Measurements from ENCODE around the gene SLC37A1.

Gene SLC37A1

GRCh38 chr21:42518626-42519025 lies 5.0 kb downstream of the SLC37A1 start:
- no peaks in the 10 kb centered on the region for H3K9me3 ChIP-seq (ENCODE audit: control insufficient read depth, low read length)
- no peak overlapping the region for H3K4me3 ChIP-seq (ENCODE audit: insufficient read depth, low read depth, low read length)
- H3K36me3 ChIP-seq (ENCODE audit: control insufficient read depth, insufficient read depth, low read length) = no peaks in the 10 kb centered on the region
- 95 to 96% methylated on average over 7 of the region's 7 CpGs for WGBS, 2 experiments
- peaks cover 14% of the 10 kb centered on the region for H3K4me1 ChIP-seq (ENCODE audit: control insufficient read depth, insufficient read depth, low read length)
- peaks cover 23% of the 10 kb centered on the region for H3K27me3 ChIP-seq (ENCODE audit: control insufficient read depth, insufficient read depth, low read length, poor library complexity, severe bottlenecking)
- H3K27ac ChIP-seq (ENCODE audit: insufficient read depth, low read depth, low read length, poor library complexity, severe bottlenecking) = no peak overlapping the region

DNA sequence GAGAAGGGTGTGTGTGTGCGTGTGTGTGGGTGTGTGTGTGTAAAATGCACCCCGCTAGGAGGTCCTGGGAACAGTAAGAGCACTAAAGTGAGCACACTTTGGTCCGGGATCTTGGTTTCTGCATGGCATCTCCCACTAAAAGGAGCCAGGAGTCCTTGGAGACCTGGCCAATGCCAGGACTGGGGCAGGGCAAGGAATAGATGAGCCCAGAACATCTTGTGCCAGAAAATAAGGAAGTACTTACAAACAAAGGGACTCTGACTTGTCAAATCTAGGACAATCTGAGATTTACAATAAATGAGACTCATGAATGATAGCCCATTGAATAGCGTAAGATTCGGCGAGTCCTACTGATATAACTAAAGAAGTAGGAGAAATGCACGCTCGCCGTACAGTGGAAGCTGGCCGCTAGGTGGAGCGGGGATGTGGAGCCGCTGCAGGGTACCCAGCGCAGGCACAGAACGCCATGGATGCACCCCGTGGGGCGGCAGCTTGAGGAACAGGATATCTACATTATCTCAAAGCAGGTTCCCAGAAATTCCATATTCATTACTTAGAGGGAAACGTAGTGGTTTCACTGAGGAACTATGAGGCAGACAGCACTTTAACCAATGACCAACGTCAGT lies 7.1 kb downstream of the SLC37A1 start:
- Histone ChIP-seq H3K27ac (ENCODE audit: insufficient read depth, low read depth, low read length, poor library complexity, severe bottlenecking) (no peak overlapping the region), H3K4me3 (ENCODE audit: insufficient read depth, low read depth, low read length) (no peak overlapping the region), H3K9me3 (ENCODE audit: control insufficient read depth, low read length) (no peaks in the 10 kb centered on the region), H3K36me3 (ENCODE audit: control insufficient read depth, insufficient read depth, low read length) (no peaks in the 10 kb centered on the region), H3K27me3 (ENCODE audit: control insufficient read depth, insufficient read depth, low read length, poor library complexity, severe bottlenecking) (peaks cover 3% of the 10 kb centered on the region), H3K4me1 (ENCODE audit: control insufficient read depth, insufficient read depth, low read length) (peaks cover 26% of the 10 kb centered on the region)
- WGBS, 2 experiments = 85 to 87% methylated on average over 18 of the region's 18 CpGs

- H3K4me1 ChIP-seq (ENCODE audit: control insufficient read depth, insufficient read depth, low read length) = peaks cover 25% of the 10 kb centered on the region
- no peaks in the 10 kb centered on the region for H3K27me3 ChIP-seq (ENCODE audit: control insufficient read depth, insufficient read depth, low read length, poor library complexity, severe bottlenecking)
- no peaks in the 10 kb centered on the region for H3K9me3 ChIP-seq (ENCODE audit: control insufficient read depth, low read length)
- WGBS, 2 experiments = 93 to 96% methylated on average over 1 of the region's 1 CpG
- no peaks in the 10 kb centered on the region for H3K36me3 ChIP-seq (ENCODE audit: control insufficient read depth, insufficient read depth, low read length)
- no peak overlapping the region for H3K27ac ChIP-seq (ENCODE audit: insufficient read depth, low read depth, low read length, poor library complexity, severe bottlenecking)
- no peak overlapping the region for H3K4me3 ChIP-seq (ENCODE audit: insufficient read depth, low read depth, low read length)
Observed at GRCh38 chr21:42521384-42521783, 7.7 kb downstream of the SLC37A1 start.

GRCh38 chr21:42521805-42522204 lies 8.2 kb downstream of the SLC37A1 start:
- Histone ChIP-seq H3K36me3 (ENCODE audit: control insufficient read depth, insufficient read depth, low read length) (no peaks in the 10 kb centered on the region), H3K4me1 (ENCODE audit: control insufficient read depth, insufficient read depth, low read length) (peaks cover 28% of the 10 kb centered on the region), H3K27ac (ENCODE audit: insufficient read depth, low read depth, low read length, poor library complexity, severe bottlenecking) (no peak overlapping the region), H3K9me3 (ENCODE audit: control insufficient read depth, low read length) (no peaks in the 10 kb centered on the region), H3K27me3 (ENCODE audit: control insufficient read depth, insufficient read depth, low read length, poor library complexity, severe bottlenecking) (no peaks in the 10 kb centered on the region), H3K4me3 (ENCODE audit: insufficient read depth, low read depth, low read length) (no peak overlapping the region)
- 88% methylated on average over 6 of the region's 6 CpGs for WGBS, 2 experiments

GRCh38 chr21:42522271-42522670 lies 8.6 kb downstream of the SLC37A1 start:
- H3K4me1 ChIP-seq (ENCODE audit: control insufficient read depth, insufficient read depth, low read length) = peaks cover 28% of the 10 kb centered on the region
- no peaks in the 10 kb centered on the region for H3K27me3 ChIP-seq (ENCODE audit: control insufficient read depth, insufficient read depth, low read length, poor library complexity, severe bottlenecking)
- H3K4me3 ChIP-seq (ENCODE audit: insufficient read depth, low read depth, low read length) = no peak overlapping the region
- H3K36me3 ChIP-seq (ENCODE audit: control insufficient read depth, insufficient read depth, low read length) = no peaks in the 10 kb centered on the region
- H3K9me3 ChIP-seq (ENCODE audit: control insufficient read depth, low read length) = no peaks in the 10 kb centered on the region
- WGBS, 2 experiments = 96 to 97% methylated on average over 14 of the region's 14 CpGs
- no peak overlapping the region for H3K27ac ChIP-seq (ENCODE audit: insufficient read depth, low read depth, low read length, poor library complexity, severe bottlenecking)

GRCh38 chr21:42522771-42523170 lies 9.1 kb downstream of the SLC37A1 start:
- 96 to 98% methylated on average over 8 of the region's 8 CpGs for WGBS, 2 experiments
- peaks cover 28% of the 10 kb centered on the region for H3K4me1 ChIP-seq (ENCODE audit: control insufficient read depth, insufficient read depth, low read length)
- no peak overlapping the region for H3K27ac ChIP-seq (ENCODE audit: insufficient read depth, low read depth, low read length, poor library complexity, severe bottlenecking)
- H3K4me3 ChIP-seq (ENCODE audit: insufficient read depth, low read depth, low read length) = no peak overlapping the region
- no peaks in the 10 kb centered on the region for H3K27me3 ChIP-seq (ENCODE audit: control insufficient read depth, insufficient read depth, low read length, poor library complexity, severe bottlenecking)
- no peaks in the 10 kb centered on the region for H3K36me3 ChIP-seq (ENCODE audit: control insufficient read depth, insufficient read depth, low read length)
- H3K9me3 ChIP-seq (ENCODE audit: control insufficient read depth, low read length) = no peaks in the 10 kb centered on the region

DNA sequence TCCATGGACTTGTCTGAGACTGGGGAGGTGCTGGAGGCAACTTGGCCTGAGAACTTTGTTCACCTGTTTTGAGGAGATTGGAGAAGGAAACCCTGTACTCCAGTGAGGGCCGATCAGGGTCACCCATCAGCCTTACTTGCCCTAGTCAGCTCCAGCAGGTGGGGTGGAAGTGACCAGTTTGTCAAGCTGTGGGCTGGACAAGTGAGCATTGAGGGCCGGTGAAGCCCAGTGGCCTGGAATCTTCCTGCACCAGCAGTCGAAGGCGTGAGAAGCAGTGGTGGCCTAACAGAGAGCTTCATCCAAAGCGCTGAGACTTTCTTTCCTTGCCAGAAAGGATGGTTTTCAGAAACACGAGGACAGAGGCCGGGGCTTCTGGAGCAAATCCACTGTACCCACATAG lies 9.6 kb downstream of the SLC37A1 start:
- H3K36me3 ChIP-seq (ENCODE audit: control insufficient read depth, insufficient read depth, low read length) = no peaks in the 10 kb centered on the region
- H3K4me1 ChIP-seq (ENCODE audit: control insufficient read depth, insufficient read depth, low read length) = peaks cover 28% of the 10 kb centered on the region
- no peaks in the 10 kb centered on the region for H3K9me3 ChIP-seq (ENCODE audit: control insufficient read depth, low read length)
- no peaks in the 10 kb centered on the region for H3K27me3 ChIP-seq (ENCODE audit: control insufficient read depth, insufficient read depth, low read length, poor library complexity, severe bottlenecking)
- 95 to 97% methylated on average over 7 of the region's 7 CpGs for WGBS, 2 experiments
- H3K4me3 ChIP-seq (ENCODE audit: insufficient read depth, low read depth, low read length) = no peak overlapping the region
- no peak overlapping the region for H3K27ac ChIP-seq (ENCODE audit: insufficient read depth, low read depth, low read length, poor library complexity, severe bottlenecking)

DNA sequence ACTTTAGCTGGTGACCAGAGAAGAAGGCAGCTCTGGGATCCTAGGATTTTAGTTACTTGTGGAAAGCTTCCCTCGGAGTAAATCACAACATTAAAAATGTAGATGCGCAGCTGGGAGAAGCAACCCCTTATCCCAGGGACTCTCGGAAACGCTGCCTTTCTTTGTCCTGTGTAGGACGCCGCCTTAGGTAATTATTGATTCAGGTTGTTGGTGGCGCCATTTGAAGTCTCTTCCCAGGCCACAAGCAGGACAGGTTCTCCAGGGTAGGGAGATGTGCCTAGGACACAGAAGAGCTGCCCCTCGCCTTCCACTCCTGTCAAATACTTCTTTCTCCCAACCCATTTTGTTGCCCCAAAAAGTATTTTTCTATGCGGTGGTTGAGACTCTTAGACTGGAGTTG lies 10.3 kb downstream of the SLC37A1 start:
- Histone ChIP-seq H3K27ac (ENCODE audit: insufficient read depth, low read depth, low read length, poor library complexity, severe bottlenecking) (peak overlapping the region; percentile 70), H3K36me3 (ENCODE audit: control insufficient read depth, insufficient read depth, low read length) (no peaks in the 10 kb centered on the region), H3K4me1 (ENCODE audit: control insufficient read depth, insufficient read depth, low read length) (peaks cover 28% of the 10 kb centered on the region), H3K9me3 (ENCODE audit: control insufficient read depth, low read length) (no peaks in the 10 kb centered on the region), H3K4me3 (ENCODE audit: insufficient read depth, low read depth, low read length) (no peak overlapping the region), H3K27me3 (ENCODE audit: control insufficient read depth, insufficient read depth, low read length, poor library complexity, severe bottlenecking) (no peaks in the 10 kb centered on the region)
- 69 to 70% methylated on average over 9 of the region's 9 CpGs for whole genome bisulfite sequencing, 2 experiments

GRCh38 chr21:42524341-42525028 lies 10.8 kb downstream of the SLC37A1 start:
- Histone ChIP-seq H3K4me3 (ENCODE audit: insufficient read depth, low read depth, low read length) (peak overlapping the region; percentile 34), H3K4me1 (ENCODE audit: control insufficient read depth, insufficient read depth, low read length) (peaks cover 28% of the 10 kb centered on the region), H3K9me3 (ENCODE audit: control insufficient read depth, low read length) (no peaks in the 10 kb centered on the region), H3K27me3 (ENCODE audit: control insufficient read depth, insufficient read depth, low read length, poor library complexity, severe bottlenecking) (no peaks in the 10 kb centered on the region), H3K27ac (ENCODE audit: insufficient read depth, low read depth, low read length, poor library complexity, severe bottlenecking) (peak overlapping the region; percentile 70), H3K36me3 (ENCODE audit: control insufficient read depth, insufficient read depth, low read length) (no peaks in the 10 kb centered on the region)
- WGBS, 2 experiments = 17 to 18% methylated on average over 17 of the region's 17 CpGs

DNA sequence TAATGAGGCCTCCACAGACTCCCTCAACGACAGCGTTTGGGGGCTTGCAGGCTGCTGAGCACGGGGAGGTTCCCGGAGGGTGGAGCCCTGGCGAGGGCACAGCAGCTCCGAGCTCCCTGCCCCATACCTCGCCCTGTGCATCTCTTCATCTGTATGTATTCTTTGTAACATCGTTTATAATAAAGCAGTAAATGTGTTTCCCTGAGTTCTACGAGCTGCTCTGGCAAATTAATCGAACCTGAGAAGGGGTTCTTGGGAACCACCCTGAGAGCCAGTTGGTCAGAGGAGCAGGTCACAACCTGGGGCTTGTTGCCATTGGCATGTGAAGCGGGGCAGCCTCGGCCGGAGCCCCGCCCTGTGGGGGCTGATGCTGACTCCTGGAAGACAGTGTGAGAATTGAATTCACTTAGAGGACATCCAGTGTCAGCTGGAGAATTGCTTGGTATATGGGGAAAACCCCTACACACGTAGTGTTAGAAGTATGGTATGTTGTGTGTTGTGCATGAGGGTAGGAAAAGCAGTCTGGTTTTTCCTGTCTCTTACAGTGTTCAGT lies 11.5 kb downstream of the SLC37A1 start:
- H3K4me1 ChIP-seq (ENCODE audit: control insufficient read depth, insufficient read depth, low read length) = peaks cover 28% of the 10 kb centered on the region
- H3K4me3 ChIP-seq (ENCODE audit: insufficient read depth, low read depth, low read length) = peak overlapping the region; percentile 34
- H3K36me3 ChIP-seq (ENCODE audit: control insufficient read depth, insufficient read depth, low read length) = no peaks in the 10 kb centered on the region
- no peak overlapping the region for H3K27ac ChIP-seq (ENCODE audit: insufficient read depth, low read depth, low read length, poor library complexity, severe bottlenecking)
- no peaks in the 10 kb centered on the region for H3K9me3 ChIP-seq (ENCODE audit: control insufficient read depth, low read length)
- no peaks in the 10 kb centered on the region for H3K27me3 ChIP-seq (ENCODE audit: control insufficient read depth, insufficient read depth, low read length, poor library complexity, severe bottlenecking)
- WGBS, 2 experiments = 16 to 19% methylated on average over 15 of the region's 15 CpGs

All from ectodermal cell (in vitro differentiated cells).